CD4-positive, alpha-beta T cell (primary cell): ENCODE data around the gene LHX4. TPM values are rescaled to one million over a fixed set of nuclear protein-coding genes. Genes with fewer than 3 reads are reported as not detected.

Source experiments
- ATAC-seq: fragments of 200-7000 bp; cut with Tn5 transposase; one replicate; pipeline ENCODE4 v1.10.0; 2022; ENCODE audit warnings: mild to moderate bottlenecking; ENCODE audit not compliant: poor library complexity
- CTCF ChIA-PET: fragments of 350-600 bp; sonication (Branson Sonifier 250); formaldehyde crosslinking; loops from one replicate; lab custom pipeline; 2021; ENCODE audit warnings: antibody characterized with exemption, inconsistent platforms; lab: Charles Lee
- POLR2A ChIA-PET: fragments of 350-600 bp; sonication (Branson Sonifier 250); formaldehyde crosslinking; loops from one replicate; lab custom pipeline; 2021; ENCODE audit warnings: antibody characterized with exemption, inconsistent platforms; lab: Charles Lee
- DNase-seq, 14 experiments: peaks; one replicate each; pipeline ENCODE4 v3.0.0-alpha.2; 2013 to 2020; ENCODE audit warnings: mixed read lengths in 2 of 14
- H3K27ac ChIP-seq, 2 donors: one replicate each; pipeline versions ENCODE4 v1.5.1 to v1.7.0; 2013; ENCODE audit warnings: low read length in 2 of 2, low read depth in 1 of 2, mild to moderate bottlenecking in 1 of 2
- H3K27me3 ChIP-seq, 2 experiments: 1 replicate in 1 of 2; 2 replicates in 1 of 2; pipeline versions ENCODE4 v1.6.1 to v1.7.0; 2013; ENCODE audit warnings: low read length in 2 of 2, control low read depth in 1 of 2, mild to moderate bottlenecking in 1 of 2, moderate library complexity in 1 of 2; ENCODE audit not compliant: insufficient read depth in 2 of 2, control insufficient read depth in 1 of 2
- H3K36me3 ChIP-seq: one replicate; pipeline ENCODE4 v1.6.1; 2013; ENCODE audit warnings: low read length, control low read depth; ENCODE audit not compliant: insufficient read depth
- H3K4me1 ChIP-seq: one replicate; pipeline ENCODE4 v1.6.1; 2013; ENCODE audit warnings: low read length, control low read depth; ENCODE audit not compliant: insufficient read depth
- H3K4me3 ChIP-seq: one replicate; pipeline ENCODE4 v1.5.1; 2013; ENCODE audit warnings: mild to moderate bottlenecking, low read length, moderate library complexity
- H3K9me3 ChIP-seq, 2 experiments: 1 replicate in 1 of 2; 2 replicates in 1 of 2; pipeline versions ENCODE4 v1.6.1 to v1.7.0; 2013; ENCODE audit warnings: low read length in 2 of 2, mild to moderate bottlenecking in 2 of 2, control low read depth in 1 of 2, moderate library complexity in 1 of 2; ENCODE audit not compliant: control insufficient read depth in 1 of 2, insufficient read depth in 1 of 2
- H3K27ac Mint-ChIP-seq: one replicate; pipeline ENCODE4 v1.8.0; 2020; ENCODE audit warnings: mixed read lengths
- H3K27me3 Mint-ChIP-seq: one replicate; pipeline ENCODE4 v1.8.0; 2021; ENCODE audit warnings: mixed read lengths
- H3K36me3 Mint-ChIP-seq: one replicate; pipeline ENCODE4 v1.8.0; 2021; ENCODE audit warnings: low read depth, mixed read lengths
- H3K4me1 Mint-ChIP-seq: one replicate; pipeline ENCODE4 v1.8.0; 2021; ENCODE audit warnings: low read depth, mixed read lengths
- H3K4me3 Mint-ChIP-seq: one replicate; pipeline ENCODE4 v1.8.0; 2020; ENCODE audit warnings: mild to moderate bottlenecking, mixed read lengths
- H3K9me3 Mint-ChIP-seq: one replicate; pipeline ENCODE4 v1.8.0; 2020; ENCODE audit warnings: mixed read lengths
- CTCF ChIP-seq: fragments of 200-600 bp; IDR thresholded peaks from one replicate; pipeline ENCODE4 v1.8.0; 2022; ENCODE audit warnings: antibody characterized with exemption, mild to moderate bottlenecking
- intact Hi-C, 2 experiments: fragments of 100-400 bp; cut with DNase I in 1 of 2; cut with micrococcal nuclease in 1 of 2; formaldehyde crosslinking; loops; one replicate each; pipeline versions ENCODE4 v1.15.1 to v1.9.0; 2023 to 2025; cut with DNase I, micrococcal nuclease
- total RNA-seq, 174 experiments: library from RNA in 2 of 174; stranded (reverse) in 2 of 174; gene quantifications; one replicate each; pipeline ENCODE4 v1.2.3 and lab custom pipeline; 2021 to 2026

The LHX4 gene
- total RNA-seq, 2 experiments from 2014 or later: 0.03 TPM; not detected in 1

GRCh38 chr1:180311011-180311730, 81.1 kb downstream of the LHX4 start:
- no peak overlapping the region for H3K4me3 Mint-ChIP-seq
- Histone ChIP-seq H3K27ac (no peak overlapping the region), H3K36me3 (peaks cover 2% of the 10 kb centered on the region), H3K27me3 (no peaks in the 10 kb centered on the region), H3K9me3 (peaks cover 0 to 5% of the 10 kb centered on the region in 2 experiments), H3K4me1 (no peaks in the 10 kb centered on the region), H3K4me3 (no peak overlapping the region)
- peaks cover 86% of the 10 kb centered on the region for H3K36me3 Mint-ChIP-seq
- intact Hi-C loops: no loop called here
- H3K27ac Mint-ChIP-seq: no peak overlapping the region
- ChIA-PET POLR2A (interaction anchor here (0.6 kb wide), 1 partner anchor 29 kb away, joined by 3 read pairs; no protein-coding TSS in a partner anchor), CTCF (no interaction called here)
- peaks cover 15% of the 10 kb centered on the region for H3K9me3 Mint-ChIP-seq
- no peaks in the 10 kb centered on the region for H3K27me3 Mint-ChIP-seq
- H3K4me1 Mint-ChIP-seq: no peaks in the 10 kb centered on the region
- no peak for DNase-seq
- TF ChIP-seq CTCF: no peak
- no peak for ATAC-seq

- H3K4me1 Mint-ChIP-seq: no peaks in the 10 kb centered on the region
- H3K27ac ChIP-seq: no peak overlapping the region
- H3K36me3 Mint-ChIP-seq: peaks cover 81% of the 10 kb centered on the region
- peaks cover 2% of the 10 kb centered on the region for H3K36me3 ChIP-seq
- DNase-seq: no peak
- no peak for TF ChIP-seq CTCF
- H3K4me3 Mint-ChIP-seq: no peak overlapping the region
- H3K9me3 ChIP-seq: no peaks in the 10 kb centered on the region
- H3K27me3 Mint-ChIP-seq: no peaks in the 10 kb centered on the region
- H3K9me3 Mint-ChIP-seq: peaks cover 4% of the 10 kb centered on the region
- POLR2A ChIA-PET: no interaction called here
- intact Hi-C loops: no loop called here
- no peaks in the 10 kb centered on the region for H3K4me1 ChIP-seq
- no peaks in the 10 kb centered on the region for H3K27me3 ChIP-seq
- no peak for ATAC-seq
- H3K27ac Mint-ChIP-seq: no peak overlapping the region
- CTCF ChIA-PET: no interaction called here
- no peak overlapping the region for H3K4me3 ChIP-seq
These were observed 82.9 kb downstream of the LHX4 start for GRCh38 chr1:180312926-180313325.

- H3K4me3 Mint-ChIP-seq: no peak overlapping the region
- Histone ChIP-seq H3K4me1 (no peaks in the 10 kb centered on the region), H3K9me3 (peaks cover 0 to 4% of the 10 kb centered on the region in 2 experiments), H3K4me3 (no peak overlapping the region), H3K36me3 (no peaks in the 10 kb centered on the region), H3K27me3 (no peaks in the 10 kb centered on the region), H3K27ac (no peak overlapping the region)
- H3K36me3 Mint-ChIP-seq: peaks cover 30% of the 10 kb centered on the region
- POLR2A ChIA-PET: no interaction called here
- no peak overlapping the region for H3K27ac Mint-ChIP-seq
- no peak for TF ChIP-seq CTCF
- no peak for ATAC-seq
- no peaks in the 10 kb centered on the region for H3K27me3 Mint-ChIP-seq
- H3K9me3 Mint-ChIP-seq: peaks cover 10% of the 10 kb centered on the region
- H3K4me1 Mint-ChIP-seq: no peaks in the 10 kb centered on the region
- CTCF ChIA-PET: no interaction called here
- intact Hi-C loops: no loop called here
- DNase-seq: no peak
These were observed 97.0 kb downstream of the LHX4 start for GRCh38 chr1:180327089-180327488.

Other genes starting within 250 kb of the LHX4 start
- gene QSOX1, start 75.4 kb upstream of the LHX4 start, total RNA-seq: 10 to 100 TPM; 13.7 to 14.3 TPM